SJSA1 (cell line): ENCODE data around the gene HEPACAM. TPM values are rescaled to one million over a fixed set of nuclear protein-coding genes. Genes with fewer than 3 reads are reported as not detected.

ENCODE experiments used
- DNase-seq, 2 experiments: peaks; one replicate each; pipeline ENCODE4 v3.0.0-alpha.2; 2015 to 2020; ENCODE audit warnings: low spot score in 2 of 2, low read depth in 1 of 2
- H3K27ac ChIP-seq: fragments of 250-450 bp; sonication (Bioruptor Pico); 2 replicates; pipeline ENCODE4 v1.5.1; 2020; ENCODE audit warnings: mild to moderate bottlenecking, moderate library complexity
- H3K27me3 ChIP-seq: fragments of 250-450 bp; sonication (Bioruptor Pico); replicated peaks from 2 replicates; pipeline ENCODE4 v1.5.1; 2020; ENCODE audit warnings: mild to moderate bottlenecking, moderate library complexity
- H3K36me3 ChIP-seq: fragments of 250-450 bp; sonication (Bioruptor Pico); 2 replicates; pipeline ENCODE4 v1.5.1; 2020; ENCODE audit warnings: mild to moderate bottlenecking
- H3K4me1 ChIP-seq: fragments of 250-450 bp; sonication (Bioruptor Pico); replicated peaks from 2 replicates; pipeline ENCODE4 v1.6.1; 2021; ENCODE audit warnings: mild to moderate bottlenecking
- H3K4me3 ChIP-seq: fragments of 250-450 bp; sonication (Bioruptor Pico); 2 replicates; pipeline ENCODE4 v1.5.1; 2020; ENCODE audit warnings: mild to moderate bottlenecking
- H3K9me3 ChIP-seq: fragments of 250-450 bp; sonication (Bioruptor Pico); replicated peaks from 2 replicates; pipeline ENCODE4 v1.5.1; 2020; ENCODE audit warnings: mild to moderate bottlenecking
- total RNA-seq: library from RNA; depleted of rRNA; stranded (reverse); fragments of >200 nt; shearing (Covaris generic); gene quantifications from 2 replicates; pipeline ENCODE4 v1.2.3, GENCODE V29; 2014; rRNA removed

Gene HEPACAM
- total RNA-seq, 1 experiment from 2014 or later, result not detected

GRCh38 chr11:124869856-124870387 is 65.9 kb downstream of the HEPACAM start:
- peaks cover 4% of the 10 kb centered on the region; the same call in 1 of the 2 replicates for H3K4me1 ChIP-seq
- no peak overlapping the region for H3K4me3 ChIP-seq
- DNase-seq, result no peak
- H3K36me3 ChIP-seq, result no peaks in the 10 kb centered on the region
- no peak overlapping the region for H3K27ac ChIP-seq
- no peaks in the 10 kb centered on the region for H3K9me3 ChIP-seq
- H3K27me3 ChIP-seq, result peaks cover 33% of the 10 kb centered on the region

- no peak for DNase-seq
- Histone ChIP-seq H3K27me3 (peaks cover 38% of the 10 kb centered on the region), H3K4me1 (peaks cover 4% of the 10 kb centered on the region; the same call in 1 of the 2 replicates), H3K27ac (no peak overlapping the region), H3K4me3 (no peak overlapping the region), H3K36me3 (no peaks in the 10 kb centered on the region), H3K9me3 (no peaks in the 10 kb centered on the region)
Measured at GRCh38 chr11:124869331-124869730, 66.5 kb downstream of the HEPACAM start.

Other genes starting within 250 kb of the HEPACAM start
- gene NRGN, start 196.1 kb downstream of the HEPACAM start, total RNA-seq, result 2.9 and 5.2 TPM in 2 replicates
- not detected in 2 replicates for gene VSIG2, start 183.8 kb downstream of the HEPACAM start, total RNA-seq
- gene ESAM, start 173.8 kb downstream of the HEPACAM start, total RNA-seq, result 0.18 TPM in 1 of 2 replicates, not detected in the other
- gene MSANTD2, start 135.6 kb downstream of the HEPACAM start, total RNA-seq, result 15.3 and 16.3 TPM in 2 replicates
- 4.1 and 8.5 TPM in 2 replicates for gene ROBO3, start 70.6 kb downstream of the HEPACAM start, total RNA-seq
- gene ROBO4, start 38.2 kb downstream of the HEPACAM start, total RNA-seq, result 0.97 and 2.8 TPM in 2 replicates
- not detected in 2 replicates for gene HEPN1, start 16.8 kb downstream of the HEPACAM start, total RNA-seq
- gene CCDC15, start 18.2 kb upstream of the HEPACAM start, total RNA-seq, result 2.2 and 2.7 TPM in 2 replicates
- 0.18 and 0.31 TPM in 2 replicates for gene SLC37A2, start 127.3 kb upstream of the HEPACAM start, total RNA-seq
- 10.5 and 16.1 TPM in 2 replicates for gene TMEM218, start 175.6 kb upstream of the HEPACAM start, total RNA-seq
- gene PKNOX2, start 228.7 kb upstream of the HEPACAM start, total RNA-seq, result not detected in 2 replicates